ENCODE data around the gene TBC1D19.

The TBC1D19 gene

GRCh38 chr4:26719954-26720552, 136.2 kb downstream of the TBC1D19 start:
- H3K9ac ChIP-seq (ENCODE audit: low read length) = no peak overlapping the region
- H3K27ac ChIP-seq (ENCODE audit: low read depth, low read length, poor library complexity, severe bottlenecking) = no peak overlapping the region
- H3K4me1 ChIP-seq (ENCODE audit: insufficient read depth, low read length, severe bottlenecking) = peaks cover 26% of the 10 kb centered on the region
- H3K27me3 ChIP-seq (ENCODE audit: insufficient read depth, low read length) = no peaks in the 10 kb centered on the region
- no peaks in the 10 kb centered on the region for H3K36me3 ChIP-seq (ENCODE audit: insufficient read depth, low read length)
- no peaks in the 10 kb centered on the region for H3F3A ChIP-seq (ENCODE audit: insufficient read depth, low read length)
- no peak overlapping the region for H3K4me2 ChIP-seq (ENCODE audit: low read length)
- peak; percentile 53 for TF ChIP-seq CTCF (IDR thresholded peaks at IDR 0.05; ENCODE audit: low read length)
- no peak for TF ChIP-seq EZH2 (IDR thresholded peaks at IDR 0.05; ENCODE audit: borderline replicate concordance, low read length)
- no peak overlapping the region for H2AFZ ChIP-seq (ENCODE audit: low read length)
- no peaks in the 10 kb centered on the region for H4K20me1 ChIP-seq (ENCODE audit: insufficient read depth, low read length)
- no peaks in the 10 kb centered on the region for H3K9me2 ChIP-seq (ENCODE audit: low read depth, low read length)
- H3K9me3 ChIP-seq (ENCODE audit: low read length) = no peaks in the 10 kb centered on the region
- no peaks in the 10 kb centered on the region for H3K79me2 ChIP-seq (ENCODE audit: insufficient read depth, low read length)
- no peak overlapping the region for H3K4me3 ChIP-seq (ENCODE audit: low read depth, low read length, poor library complexity, severe bottlenecking)

GRCh38 chr4:26721685-26722084, 137.8 kb downstream of the TBC1D19 start:
- TF ChIP-seq EZH2 (IDR thresholded peaks at IDR 0.05; ENCODE audit: borderline replicate concordance, low read length) (no peak), CTCF (IDR thresholded peaks at IDR 0.05; ENCODE audit: low read length) (no peak)
- H3K4me1 ChIP-seq (ENCODE audit: insufficient read depth, low read length, severe bottlenecking) = peaks cover 26% of the 10 kb centered on the region
- H3K9me2 ChIP-seq (ENCODE audit: low read depth, low read length) = no peaks in the 10 kb centered on the region
- no peak overlapping the region for H3K27ac ChIP-seq (ENCODE audit: low read depth, low read length, poor library complexity, severe bottlenecking)
- no peak overlapping the region for H3K4me3 ChIP-seq (ENCODE audit: low read depth, low read length, poor library complexity, severe bottlenecking)
- no peaks in the 10 kb centered on the region for H3K79me2 ChIP-seq (ENCODE audit: insufficient read depth, low read length)
- no peaks in the 10 kb centered on the region for H4K20me1 ChIP-seq (ENCODE audit: insufficient read depth, low read length)
- no peak overlapping the region for H3K9ac ChIP-seq (ENCODE audit: low read length)
- no peaks in the 10 kb centered on the region for H3K9me3 ChIP-seq (ENCODE audit: low read length)
- no peaks in the 10 kb centered on the region for H3K27me3 ChIP-seq (ENCODE audit: insufficient read depth, low read length)
- no peak overlapping the region for H3K4me2 ChIP-seq (ENCODE audit: low read length)
- no peaks in the 10 kb centered on the region for H3K36me3 ChIP-seq (ENCODE audit: insufficient read depth, low read length)
- H2AFZ ChIP-seq (ENCODE audit: low read length) = no peak overlapping the region
- H3F3A ChIP-seq (ENCODE audit: insufficient read depth, low read length) = no peaks in the 10 kb centered on the region

- H3K9ac ChIP-seq (ENCODE audit: low read length) = no peak overlapping the region
- H3K36me3 ChIP-seq (ENCODE audit: insufficient read depth, low read length) = no peaks in the 10 kb centered on the region
- no peaks in the 10 kb centered on the region for H3K79me2 ChIP-seq (ENCODE audit: insufficient read depth, low read length)
- H3K27ac ChIP-seq (ENCODE audit: low read depth, low read length, poor library complexity, severe bottlenecking) = no peak overlapping the region
- H3K27me3 ChIP-seq (ENCODE audit: insufficient read depth, low read length) = no peaks in the 10 kb centered on the region
- no peaks in the 10 kb centered on the region for H3K9me3 ChIP-seq (ENCODE audit: low read length)
- H3F3A ChIP-seq (ENCODE audit: insufficient read depth, low read length) = no peaks in the 10 kb centered on the region
- H4K20me1 ChIP-seq (ENCODE audit: insufficient read depth, low read length) = no peaks in the 10 kb centered on the region
- peaks cover 26% of the 10 kb centered on the region for H3K4me1 ChIP-seq (ENCODE audit: insufficient read depth, low read length, severe bottlenecking)
- H3K4me2 ChIP-seq (ENCODE audit: low read length) = no peak overlapping the region
- H2AFZ ChIP-seq (ENCODE audit: low read length) = no peak overlapping the region
- H3K4me3 ChIP-seq (ENCODE audit: low read depth, low read length, poor library complexity, severe bottlenecking) = no peak overlapping the region
- no peak for TF ChIP-seq CTCF (IDR thresholded peaks at IDR 0.05; ENCODE audit: low read length)
- TF ChIP-seq EZH2 (IDR thresholded peaks at IDR 0.05; ENCODE audit: borderline replicate concordance, low read length) = no peak
- H3K9me2 ChIP-seq (ENCODE audit: low read depth, low read length) = no peaks in the 10 kb centered on the region
Observed at GRCh38 chr4:26723216-26723615, 139.3 kb downstream of the TBC1D19 start.
